H9 (cell line): Measurements from ENCODE around the gene EPB41L2. TPM values are rescaled to one million over a fixed set of nuclear protein-coding genes. Genes with fewer than 3 reads are reported as not detected.
"Not testable (repeated sequence)": the region's sequence is repeated elsewhere in the genome, so short reads cannot be mapped to it uniquely, and the experiment has no call there.

Source experiments
- DNase-seq: peaks from one replicate; pipeline ENCODE4 v3.0.0-alpha.2; 2017
- H2AFZ ChIP-seq: one replicate; pipeline ENCODE4 v1.6.1; 2013; ENCODE audit warnings: mild to moderate bottlenecking, low read length, control low read depth, moderate library complexity
- H2AK5ac ChIP-seq: 2 replicates; pipeline ENCODE4 v1.6.1; 2013; ENCODE audit warnings: low read length, control low read depth, mixed read lengths; ENCODE audit not compliant: insufficient read length
- H2BK120ac ChIP-seq: one replicate; pipeline ENCODE4 v1.6.1; 2013; ENCODE audit warnings: low read depth, mild to moderate bottlenecking, low read length, control low read depth, inconsistent platforms; ENCODE audit not compliant: poor library complexity, severe bottlenecking
- H2BK12ac ChIP-seq: 2 replicates; pipeline ENCODE4 v1.6.1; 2013; ENCODE audit warnings: low read length, control low read depth, mixed read lengths, low read depth; ENCODE audit not compliant: insufficient read length
- H2BK15ac ChIP-seq: 2 replicates; pipeline ENCODE4 v1.6.1; 2013; ENCODE audit warnings: low read depth, low read length, control low read depth
- H2BK20ac ChIP-seq: one replicate; pipeline ENCODE4 v1.6.1; 2013; ENCODE audit warnings: low read depth, mild to moderate bottlenecking, low read length, control low read depth, inconsistent platforms; ENCODE audit not compliant: poor library complexity, severe bottlenecking
- H2BK5ac ChIP-seq: 2 replicates; pipeline ENCODE4 v1.6.1; 2013; ENCODE audit warnings: low read length, control low read depth, mixed read lengths; ENCODE audit not compliant: insufficient read length
- H3K14ac ChIP-seq: 2 replicates; pipeline ENCODE4 v1.6.1; 2013; ENCODE audit warnings: low read length, control low read depth; ENCODE audit not compliant: insufficient read depth
- H3K18ac ChIP-seq: 2 replicates; pipeline ENCODE4 v1.6.1; 2013; ENCODE audit warnings: low read depth, mild to moderate bottlenecking, mixed read lengths, low read length, control low read depth; ENCODE audit not compliant: insufficient read length
- H3K23ac ChIP-seq: 2 replicates; pipeline ENCODE4 v1.6.1; 2013; ENCODE audit warnings: low read length, control low read depth, mixed read lengths, low read depth; ENCODE audit not compliant: insufficient read length
- H3K23me2 ChIP-seq: 2 replicates; pipeline ENCODE4 v1.6.1; 2013; ENCODE audit warnings: low read depth, mild to moderate bottlenecking, mixed read lengths, low read length, control low read depth; ENCODE audit not compliant: insufficient read length, poor library complexity, severe bottlenecking
- H3K27ac ChIP-seq: 2 replicates; pipeline ENCODE4 v1.5.1; 2013; ENCODE audit warnings: low read length, control low read depth, mixed read lengths, low read depth; ENCODE audit not compliant: insufficient read length
- H3K27me3 ChIP-seq: 2 replicates; pipeline ENCODE4 v1.6.1; 2013; ENCODE audit warnings: low read length, control low read depth, inconsistent platforms; ENCODE audit not compliant: insufficient read depth
- H3K4ac ChIP-seq: 2 replicates; pipeline ENCODE4 v1.6.1; 2013; ENCODE audit warnings: low read depth, mild to moderate bottlenecking, control low read depth, inconsistent platforms, low read length, moderate library complexity
- H3K4me1 ChIP-seq: 2 replicates; pipeline ENCODE4 v1.6.1; 2013; ENCODE audit warnings: low read length, control low read depth, inconsistent platforms; ENCODE audit not compliant: insufficient read depth
- H3K4me2 ChIP-seq: 2 replicates; pipeline ENCODE4 v1.6.1; 2013; ENCODE audit warnings: low read length, control low read depth, mixed read lengths; ENCODE audit not compliant: insufficient read length, insufficient read depth
- H3K56ac ChIP-seq: 2 replicates; pipeline ENCODE4 v1.6.1; 2013; ENCODE audit warnings: low read depth, mild to moderate bottlenecking, mixed read lengths, low read length, control low read depth; ENCODE audit not compliant: insufficient read length
- H3K79me1 ChIP-seq: 2 replicates; pipeline ENCODE4 v1.6.1; 2013; ENCODE audit warnings: low read depth, mild to moderate bottlenecking, moderate library complexity, low read length, control low read depth, inconsistent platforms; ENCODE audit not compliant: insufficient read depth, poor library complexity, severe bottlenecking
- H3K79me2 ChIP-seq: 2 replicates; pipeline ENCODE4 v1.6.1; 2013; ENCODE audit warnings: low read length, control low read depth, inconsistent platforms; ENCODE audit not compliant: insufficient read depth
- H3K9ac ChIP-seq: 2 replicates; pipeline ENCODE4 v1.6.1; 2013; ENCODE audit warnings: low read length, control low read depth, mixed read lengths; ENCODE audit not compliant: insufficient read length; ENCODE audit errors: extremely low read depth
- H3K9me3 ChIP-seq: one replicate; pipeline ENCODE4 v1.6.1; 2013; ENCODE audit warnings: low read depth, low read length, inconsistent platforms; ENCODE audit not compliant: control insufficient read depth
- H3T11ph ChIP-seq: one replicate; pipeline ENCODE4 v1.6.1; 2013; ENCODE audit warnings: mild to moderate bottlenecking, low read length, control low read depth, inconsistent platforms
- H4K20me1 ChIP-seq: one replicate; pipeline ENCODE4 v1.6.1; 2013; ENCODE audit not compliant: control insufficient read depth, insufficient read length, insufficient read depth
- H4K5ac ChIP-seq: 2 replicates; pipeline ENCODE4 v1.6.1; 2013; ENCODE audit warnings: low read depth, mild to moderate bottlenecking, mixed read lengths, low read length, control low read depth; ENCODE audit not compliant: insufficient read length
- H4K8ac ChIP-seq: replicated peaks from 2 replicates; pipeline ENCODE4 v1.6.1; 2013; ENCODE audit warnings: low read length, control low read depth, mixed read lengths, low read depth; ENCODE audit not compliant: insufficient read length
- H4K91ac ChIP-seq: 2 replicates; pipeline ENCODE4 v1.6.1; 2013; ENCODE audit warnings: low read depth, mild to moderate bottlenecking, moderate library complexity, mixed read lengths, low read length, control low read depth; ENCODE audit not compliant: insufficient read length
- H3K27ac Mint-ChIP-seq, 3 experiments: 2 replicates in 2 of 3; 3 replicates in 1 of 3; pipeline ENCODE4 v1.8.0; 2020 to 2021; ENCODE audit warnings: mixed read lengths in 3 of 3, mild to moderate bottlenecking in 1 of 3, moderate library complexity in 1 of 3
- H3K27me3 Mint-ChIP-seq: 2 replicates; pipeline ENCODE4 v1.8.0; 2021; ENCODE audit warnings: low read depth, mild to moderate bottlenecking, moderate library complexity, mixed read lengths
- H3K36me3 Mint-ChIP-seq, 3 experiments: 2 replicates in 2 of 3; 3 replicates in 1 of 3; pipeline ENCODE4 v1.8.0; 2020 to 2021; ENCODE audit warnings: low read depth in 3 of 3, mixed read lengths in 3 of 3; ENCODE audit not compliant: insufficient read depth in 1 of 3
- H3K4me1 Mint-ChIP-seq, 2 experiments: 2 replicates each; pipeline ENCODE4 v1.8.0; 2020; ENCODE audit warnings: mixed read lengths in 2 of 2
- H3K4me3 Mint-ChIP-seq, 2 experiments: 2 replicates in 1 of 2; 3 replicates in 1 of 2; pipeline ENCODE4 v1.8.0; 2020 to 2021; ENCODE audit warnings: mild to moderate bottlenecking in 2 of 2, mixed read lengths in 2 of 2, moderate library complexity in 1 of 2
- H3K9me3 Mint-ChIP-seq, 2 experiments: 2 replicates in 1 of 2; 3 replicates in 1 of 2; pipeline ENCODE4 v1.8.0; 2020; ENCODE audit warnings: mild to moderate bottlenecking in 2 of 2, mixed read lengths in 2 of 2, moderate library complexity in 1 of 2
- CTCF ChIP-seq: fragments of 200-600 bp; sonication (generic); conservative IDR thresholded peaks from 3 replicates; pipeline ENCODE4 v1.8.0; 2021; ENCODE audit warnings: antibody characterized with exemption, mild to moderate bottlenecking
- WGBS: extraction: QIAGEN DNeasy Blood & Tissue Kit; methylation state at CpG from one replicate; pipeline ENCODE4 v1.1.7; 2013; ENCODE audit warnings: missing lambda C conversion rate, low lambda C conversion rate, mixed read lengths; ENCODE audit not compliant: insufficient read length; ENCODE audit errors: extremely low coverage; 5-methylcytosine and 5-hydroxymethylcytosine counted together
- total RNA-seq: library from RNA; stranded (reverse); gene quantifications from 2 replicates; pipeline ENCODE4 v1.2.1, GENCODE V29; 2021

Gene EPB41L2
- total RNA-seq, 1 experiment from 2014 or later = 90.2 TPM

GRCh38 chr6:130918171-130918570 is 144.9 kb downstream of the EPB41L2 start:
- no peak overlapping the region for H3K56ac ChIP-seq
- no peak overlapping the region for H3K27ac ChIP-seq
- H3K18ac ChIP-seq = no peak overlapping the region
- no peak overlapping the region for H3K4me2 ChIP-seq
- WGBS = no CpG with 5 or more reads among the region's 4 CpGs
- Mint-ChIP-seq H3K27ac (no peak overlapping the region), H3K36me3 (peaks cover 5 to 14% (median 10%) of the 10 kb centered on the region in 3 experiments), H3K9me3 (peaks cover 4 to 6% of the 10 kb centered on the region in 2 experiments; a peak in 4 of 5 replicates), H3K4me1 (peaks cover 6% of the 10 kb centered on the region in 2 experiments), H3K27me3 (no peaks in the 10 kb centered on the region), H3K4me3 (no peak overlapping the region)
- H3K23me2 ChIP-seq = no peaks in the 10 kb centered on the region
- H3K4me1 ChIP-seq = no peaks in the 10 kb centered on the region; the same call in 1 of the 2 replicates
- H2BK15ac ChIP-seq = no peak overlapping the region
- H3K23ac ChIP-seq = no peak overlapping the region
- no peak overlapping the region for H4K5ac ChIP-seq
- no peak overlapping the region for H2AK5ac ChIP-seq
- no peak overlapping the region for H3K4ac ChIP-seq
- no peak overlapping the region for H3K9ac ChIP-seq
- no peak overlapping the region for H2BK120ac ChIP-seq
- no peak overlapping the region for H2AFZ ChIP-seq
- no peak overlapping the region for H2BK5ac ChIP-seq
- no peaks in the 10 kb centered on the region for H3K27me3 ChIP-seq
- no peak overlapping the region for H2BK12ac ChIP-seq
- no peaks in the 10 kb centered on the region for H3K9me3 ChIP-seq
- no peak for DNase-seq
- no peak overlapping the region for H2BK20ac ChIP-seq
- H4K20me1 ChIP-seq = no peaks in the 10 kb centered on the region
- H3T11ph ChIP-seq = no peak overlapping the region
- no peak overlapping the region for H3K14ac ChIP-seq
- no peak overlapping the region for H4K91ac ChIP-seq
- H4K8ac ChIP-seq = no peak overlapping the region
- no peaks in the 10 kb centered on the region for H3K79me2 ChIP-seq
- H3K79me1 ChIP-seq = no peaks in the 10 kb centered on the region
- no peak for TF ChIP-seq CTCF

DNA sequence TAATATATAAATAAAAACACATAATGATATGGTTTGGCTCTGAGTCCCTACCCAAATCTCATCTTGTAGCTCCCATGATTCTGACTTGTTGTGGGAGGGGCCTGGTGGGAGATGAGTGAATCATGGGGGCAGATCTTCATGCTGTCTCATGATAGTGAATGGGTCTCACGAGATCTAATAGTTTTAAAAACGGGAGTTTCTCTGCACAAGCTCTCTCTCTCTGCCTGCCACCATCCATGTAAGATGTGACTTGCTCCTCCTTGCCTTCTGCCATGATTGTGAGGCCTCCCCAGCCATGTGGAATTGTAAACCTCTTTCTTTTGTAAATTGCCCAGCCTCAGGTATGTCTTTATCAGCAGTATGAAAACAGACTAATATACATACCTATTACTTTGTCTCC is 147.4 kb downstream of the EPB41L2 start:
- not testable (repeated sequence) for H3K23me2 ChIP-seq, H4K5ac ChIP-seq, H3K4me2 ChIP-seq, H2BK20ac ChIP-seq, H3T11ph ChIP-seq, H2BK120ac ChIP-seq, H3K27ac Mint-ChIP-seq, H3K18ac ChIP-seq, H2BK5ac ChIP-seq, H3K56ac ChIP-seq, H4K8ac ChIP-seq, H3K4ac ChIP-seq, H3K79me1 ChIP-seq, H3K27ac ChIP-seq, H3K9me3 ChIP-seq, H4K20me1 ChIP-seq, H2AK5ac ChIP-seq, H3K27me3 ChIP-seq, H3K79me2 ChIP-seq, H4K91ac ChIP-seq, H3K9ac ChIP-seq, H2AFZ ChIP-seq, H3K27me3 Mint-ChIP-seq, H3K4me1 Mint-ChIP-seq, H3K14ac ChIP-seq, DNase-seq, H2BK15ac ChIP-seq, H3K23ac ChIP-seq, H3K4me1 ChIP-seq, H2BK12ac ChIP-seq, H3K4me3 Mint-ChIP-seq
- H3K36me3 Mint-ChIP-seq = peaks cover 7 to 14% (median 11%) of the 10 kb centered on the region in 3 experiments
- no CpG with 5 or more reads among the region's 2 CpGs for WGBS
- H3K9me3 Mint-ChIP-seq = peaks cover 9 to 10% of the 10 kb centered on the region in 2 experiments; a peak in 4 of 5 replicates
